Forelimb muscle (tissue), 1 donor: ENCODE results near the gene PRKCSH. TPM values are rescaled to one million over a fixed set of nuclear protein-coding genes. Genes with fewer than 3 reads are reported as not detected.
"Not testable (repeated sequence)": the region's sequence is repeated elsewhere in the genome, so short reads cannot be mapped to it uniquely, and the experiment has no call there.

Experiments
- DNase-seq: peaks from one replicate; pipeline ENCODE4 v3.0.0-alpha.2; 2013; ENCODE audit warnings: low read depth
- polyA plus RNA-seq: library from polyadenylated mRNA; unstranded; fragments of 120-200 nt; gene quantifications from one replicate; pipeline ENCODE4 v1.2.1, GENCODE V29; 2013; ENCODE audit not compliant: insufficient read length

Gene PRKCSH, protein sequence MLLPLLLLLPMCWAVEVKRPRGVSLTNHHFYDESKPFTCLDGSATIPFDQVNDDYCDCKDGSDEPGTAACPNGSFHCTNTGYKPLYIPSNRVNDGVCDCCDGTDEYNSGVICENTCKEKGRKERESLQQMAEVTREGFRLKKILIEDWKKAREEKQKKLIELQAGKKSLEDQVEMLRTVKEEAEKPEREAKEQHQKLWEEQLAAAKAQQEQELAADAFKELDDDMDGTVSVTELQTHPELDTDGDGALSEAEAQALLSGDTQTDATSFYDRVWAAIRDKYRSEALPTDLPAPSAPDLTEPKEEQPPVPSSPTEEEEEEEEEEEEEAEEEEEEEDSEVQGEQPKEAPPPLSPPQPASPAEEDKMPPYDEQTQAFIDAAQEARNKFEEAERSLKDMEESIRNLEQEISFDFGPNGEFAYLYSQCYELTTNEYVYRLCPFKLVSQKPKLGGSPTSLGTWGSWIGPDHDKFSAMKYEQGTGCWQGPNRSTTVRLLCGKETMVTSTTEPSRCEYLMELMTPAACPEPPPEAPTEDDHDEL
- polyA plus RNA-seq = 158 TPM

DNA sequence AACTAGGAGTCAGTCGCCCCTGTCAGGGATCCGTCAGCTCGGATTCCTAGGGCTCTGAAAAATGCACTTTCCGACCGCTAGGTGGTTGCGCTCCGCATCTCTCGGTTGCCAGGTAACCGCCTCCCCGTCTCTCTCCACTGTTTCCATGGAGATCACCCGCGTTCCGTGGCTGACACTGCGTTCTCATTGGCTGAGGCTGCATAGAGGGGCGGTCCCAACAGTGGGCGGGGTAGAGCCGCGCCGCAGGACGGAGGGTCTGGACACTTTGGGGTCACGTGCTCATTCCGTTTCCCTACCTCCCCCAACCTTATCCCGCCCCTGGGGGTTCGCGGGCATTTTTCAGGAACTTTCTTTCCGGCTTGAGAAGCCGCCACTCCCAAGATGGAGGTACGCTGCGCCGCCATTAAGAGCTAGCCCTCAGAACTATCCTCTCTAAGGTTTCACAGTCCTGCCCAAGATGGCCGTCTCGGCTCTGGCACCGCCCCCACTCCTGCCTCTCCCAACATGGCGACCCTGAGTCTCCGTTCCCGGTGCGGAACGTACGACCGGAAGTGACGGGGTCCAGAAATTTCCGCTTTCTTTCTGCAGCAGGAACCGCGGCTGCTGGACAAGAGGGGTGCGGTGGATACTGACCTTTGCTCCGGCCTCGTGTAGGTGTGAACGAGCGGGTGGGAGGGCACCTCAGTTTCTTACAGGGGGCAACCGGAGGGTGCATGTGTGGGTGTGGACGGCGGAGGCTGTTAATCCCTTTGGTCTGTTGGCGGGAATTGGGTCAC, at the start of gene PRKCSH, which contains the start of gene ODAD3:
Gene PRKCSH (plus strand): TSS at position 579 of the 776 bp plus-strand sequence. CDS start 483 bp downstream, outside the sequence.
Gene ODAD3 (minus strand): TSS at position 65 of the 776 bp plus-strand sequence. CDS start 105 bp downstream, outside the sequence.
- DNase-seq = peak; percentile 98

DNA sequence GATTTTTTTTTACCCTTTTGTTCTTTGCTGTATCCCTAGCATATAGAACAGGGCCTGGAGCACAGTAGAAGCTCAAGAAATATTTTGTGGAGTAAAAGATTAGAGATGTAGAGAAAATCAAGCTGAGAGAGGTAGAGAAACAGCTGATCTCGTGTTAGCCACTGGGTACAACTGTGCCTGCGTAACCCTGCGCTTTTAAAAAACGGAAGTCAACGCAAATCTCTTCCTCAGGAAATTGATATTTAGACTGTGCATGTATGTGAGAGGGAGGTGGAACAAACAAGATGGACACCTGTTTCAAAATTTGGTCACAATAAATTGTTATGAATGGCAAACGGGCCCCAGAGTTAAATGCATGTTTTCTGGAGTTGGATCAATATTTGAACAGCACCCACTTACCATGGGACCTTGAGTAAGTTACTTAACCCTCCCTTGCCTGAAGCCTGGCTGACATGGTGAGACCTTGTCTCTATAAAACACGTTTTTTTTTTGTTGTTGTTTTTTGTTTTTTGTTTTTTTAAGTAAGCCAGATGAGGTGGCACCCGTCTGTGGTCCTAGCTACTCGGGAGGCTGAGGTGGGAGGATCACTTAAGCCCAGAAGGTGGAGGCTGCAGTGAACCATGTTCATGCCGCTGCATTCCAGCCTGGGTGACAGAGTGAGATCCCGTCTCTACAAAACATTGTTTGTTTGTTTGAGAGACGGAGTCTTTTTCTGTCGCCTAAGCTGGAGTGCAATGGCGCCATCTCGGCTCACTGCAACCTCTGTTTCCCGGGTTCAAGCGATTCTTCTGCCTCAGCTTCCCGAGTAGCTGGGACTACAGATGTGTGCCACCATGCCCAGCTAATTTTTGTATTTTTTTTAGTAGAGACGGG, 48.0 kb upstream of the PRKCSH start:
- DNase-seq = no peak

DNA sequence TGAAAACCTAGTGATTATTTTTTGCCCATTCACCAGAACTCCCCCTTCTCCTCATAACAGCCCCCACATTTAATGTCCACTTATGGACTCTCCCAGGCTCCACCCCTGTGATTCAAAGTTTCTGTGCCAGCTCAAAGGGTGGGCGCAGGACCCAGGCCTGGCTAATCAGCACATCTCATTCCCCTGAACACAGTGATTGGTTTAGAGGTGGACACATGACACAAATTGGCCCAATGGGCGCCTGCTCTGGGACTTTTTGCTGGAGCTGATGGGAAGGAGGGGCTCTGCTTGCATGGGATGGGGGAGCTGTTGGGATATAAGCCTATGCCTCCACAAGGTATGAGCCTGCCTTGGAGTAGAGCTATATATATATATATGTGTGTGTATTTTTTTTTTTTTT, 45.1 kb upstream of the PRKCSH start:
- no peak for DNase-seq

GRCh38 chr19:11390933-11391680, 44.3 kb upstream of the PRKCSH start:
- DNase-seq = no peak

GRCh38 chr19:11397089-11397610, 38.3 kb upstream of the PRKCSH start:
- DNase-seq = no peak

GRCh38 chr19:11399667-11400066, 35.8 kb upstream of the PRKCSH start:
- no peak for DNase-seq

- DNase-seq = no peak
These were observed 34.6 kb upstream of the PRKCSH start for GRCh38 chr19:11400798-11401197.

DNA sequence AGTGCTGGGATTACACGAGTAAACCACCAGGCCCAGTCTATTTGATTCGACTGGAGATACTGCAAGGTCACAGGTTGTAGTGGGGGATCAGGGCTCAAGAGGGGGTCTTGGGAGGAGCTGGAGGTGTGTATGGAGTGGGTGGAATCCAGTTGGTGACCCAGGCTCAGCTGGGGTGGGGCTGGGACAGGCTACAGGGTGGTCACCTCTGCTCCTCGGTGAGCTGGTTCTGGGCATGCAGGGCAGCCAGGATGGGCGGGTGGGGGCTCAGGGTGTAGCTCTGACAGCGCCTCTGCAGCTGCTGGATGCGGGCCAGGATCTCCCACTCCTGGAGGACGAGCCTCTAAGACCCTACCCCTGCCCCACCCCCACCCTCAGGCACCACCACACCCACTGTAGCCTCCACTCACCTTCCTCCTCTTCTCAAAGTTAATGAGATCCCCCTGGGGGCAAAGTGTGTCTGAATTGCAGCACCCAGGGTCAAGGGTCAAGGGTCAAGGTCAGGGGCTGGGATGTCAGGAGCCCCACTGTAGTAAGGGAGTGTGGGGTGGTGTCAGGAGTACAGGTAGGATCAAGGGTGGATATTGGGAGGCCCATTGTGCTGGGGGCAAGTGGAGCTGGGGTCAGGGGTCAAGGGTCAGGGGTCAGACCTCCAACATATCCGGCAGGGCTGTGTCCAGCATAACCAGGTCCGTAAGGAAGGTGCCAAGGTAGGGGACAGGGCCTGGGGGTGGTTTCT, 33.5 kb upstream of the PRKCSH start:
- no peak for DNase-seq

- no peak for DNase-seq
These were observed 30.7 kb upstream of the PRKCSH start for GRCh38 chr19:11404588-11405222.

- no peak for DNase-seq
These were observed 29.4 kb upstream of the PRKCSH start for GRCh38 chr19:11405846-11406643.

DNA sequence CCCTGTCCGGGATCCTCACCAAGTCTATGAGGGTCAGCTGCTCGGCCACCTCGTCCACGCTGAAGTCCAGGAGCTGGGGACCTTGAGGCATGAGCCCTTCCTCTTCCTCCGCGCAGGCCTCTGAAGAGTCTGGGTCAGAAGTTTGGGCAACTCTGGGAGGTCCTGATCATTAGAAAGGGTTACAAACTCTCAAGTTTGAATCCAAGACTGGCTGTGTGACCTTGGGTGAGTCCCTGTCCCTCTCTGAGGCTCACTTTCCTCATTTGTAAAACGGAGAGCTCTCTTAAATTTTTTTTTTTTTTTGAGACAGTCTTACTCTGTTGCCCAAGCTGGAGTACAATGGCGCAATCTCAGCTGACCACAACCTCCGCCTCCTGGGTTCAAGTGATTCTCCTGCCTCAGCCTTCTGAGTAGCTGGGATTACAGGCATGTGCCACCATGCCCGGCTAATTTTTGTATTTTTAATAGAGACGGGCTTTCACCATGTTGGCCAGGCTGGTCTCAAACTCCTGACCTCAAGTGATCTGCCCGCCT, 28.7 kb upstream of the PRKCSH start:
- DNase-seq = not testable (repeated sequence)

GRCh38 chr19:11408591-11408990, 26.8 kb upstream of the PRKCSH start:
- no peak for DNase-seq

DNA sequence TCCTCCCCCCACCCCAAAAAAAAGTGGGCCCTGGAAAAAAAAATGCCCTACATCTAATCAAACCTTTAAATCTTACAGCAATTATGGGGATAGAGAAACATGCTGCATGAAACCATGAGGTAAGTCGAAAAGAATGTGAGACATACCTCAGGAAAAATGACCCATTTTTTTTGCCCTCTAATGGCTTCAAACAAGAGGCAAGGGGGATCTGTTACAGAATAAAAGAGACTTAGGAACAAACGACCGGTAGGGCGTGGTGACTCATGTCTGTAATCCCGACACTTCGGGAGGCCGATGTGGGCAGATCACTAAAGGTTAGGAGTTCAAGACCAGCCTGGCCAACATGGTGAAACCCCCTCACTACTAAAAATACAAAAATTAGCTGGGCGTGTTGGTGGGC, 24.8 kb upstream of the PRKCSH start:
- DNase-seq = no peak

GRCh38 chr19:11414544-11414943, 20.9 kb upstream of the PRKCSH start:
- DNase-seq = no peak

DNA sequence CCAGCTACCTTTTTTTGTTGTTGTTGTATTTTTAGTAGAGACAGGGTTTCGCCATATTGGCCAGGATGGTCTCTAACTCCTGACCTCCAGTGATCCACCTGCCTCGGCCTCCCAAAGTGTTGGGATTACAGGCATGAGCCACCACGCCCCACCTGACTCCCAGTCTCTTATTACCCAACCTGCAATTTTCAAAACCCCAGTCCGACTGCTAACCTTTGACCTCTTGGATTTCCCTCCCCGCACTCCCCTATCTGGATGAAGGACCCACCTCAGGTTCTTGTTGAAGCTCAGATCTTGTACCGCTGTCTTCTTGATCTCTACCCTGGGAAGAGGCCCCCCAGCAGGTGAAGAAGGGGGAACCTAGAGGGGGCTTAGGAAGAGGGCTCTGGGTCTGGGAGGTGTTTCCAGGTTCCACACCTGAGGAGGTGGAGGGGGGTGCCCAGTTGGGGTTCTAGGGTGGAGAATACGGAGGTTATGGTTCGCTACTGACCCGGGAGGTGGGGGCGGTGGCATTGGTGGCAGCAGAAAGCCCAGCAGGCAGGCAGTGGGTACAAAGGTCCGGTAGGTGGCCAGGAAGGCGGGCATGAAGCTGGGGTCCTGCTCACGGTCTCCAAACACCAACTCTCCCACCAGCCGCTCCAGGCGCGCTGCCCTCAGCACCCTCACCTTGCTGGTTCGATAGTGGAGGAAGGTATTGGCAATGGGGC, 18.9 kb upstream of the PRKCSH start:
- DNase-seq = no peak

GRCh38 chr19:11418094-11418548, 17.3 kb upstream of the PRKCSH start:
- no peak for DNase-seq
